HepG2 (cell line): ENCODE data around the gene CCS. TPM values are rescaled to one million over a fixed set of nuclear protein-coding genes. Genes with fewer than 3 reads are reported as not detected.

Experiments
- ATAC-seq: fragments of 200-7000 bp; cut with Tn5 transposase; 3 replicates; pipeline ENCODE4 v1.9.1; 2020; ENCODE audit warnings: mild to moderate bottlenecking, moderate library complexity
- BruUV-seq: library from RNA; stranded (reverse); fragments of 400-500 nt; replicated peaks from 2 replicates; lab custom pipeline; 2021; lab: Mats Ljungman, UMichigan
- CTCF ChIA-PET: fragments of 300-600 bp; formaldehyde crosslinking; extraction: SDS; loops from one replicate; lab custom pipeline; 2021; ENCODE audit warnings: low total read pairs, inconsistent platforms, low intra/inter-chr PET ratio; lab: Yijun Ruan, JAX
- POLR2A ChIA-PET: fragments of 350-600 bp; sonication (Branson Sonifier 250); formaldehyde crosslinking; loops from one replicate; lab custom pipeline; 2020; ENCODE audit warnings: antibody characterized with exemption, inconsistent platforms; lab: Yijun Ruan, JAX
- DNase-seq: peaks from one replicate; pipeline ENCODE4 v3.0.0-alpha.2; 2015; ENCODE audit warnings: low spot score
- FAIRE-seq: peaks from 3 replicates; lab custom pipeline; 2011; peaks lifted over from hg19 to GRCh38; lab: Jason Lieb, UNC
- H2AFZ ChIP-seq: one replicate; pipeline ENCODE4 v1.6.1; 2011; ENCODE audit warnings: low read length, inconsistent platforms
- H3K27ac ChIP-seq: fragments of 300-600 bp; 3 replicates; pipeline ENCODE4 v1.8.0; 2011; ENCODE audit warnings: mixed run types, mild to moderate bottlenecking, mixed read lengths, low read length, inconsistent platforms; ENCODE audit not compliant: insufficient read depth; ENCODE audit errors: extremely low read length
- H3K27me3 ChIP-seq, 2 experiments: fragments of 200-600 bp in 1 of 2; 2 replicates in 1 of 2; 3 replicates in 1 of 2; pipeline versions ENCODE4 v1.6.0 to v1.8.0; 2011; ENCODE audit warnings: low read length in 2 of 2, mild to moderate bottlenecking in 2 of 2, moderate library complexity in 2 of 2, inconsistent platforms in 1 of 2; ENCODE audit not compliant: insufficient read depth in 2 of 2, control insufficient read depth in 1 of 2
- H3K36me3 ChIP-seq, 2 experiments: fragments of 200-600 bp in 1 of 2; replicated peaks in 1 of 2; 2 replicates in 1 of 2; 3 replicates in 1 of 2; pipeline versions ENCODE4 v1.5.1 to v1.8.0; 2011; ENCODE audit warnings: low read length in 2 of 2, inconsistent platforms in 1 of 2; ENCODE audit not compliant: insufficient read depth in 2 of 2, control insufficient read depth in 1 of 2
- H3K4me1 ChIP-seq: 2 replicates; pipeline ENCODE4 v1.5.1; 2012; ENCODE audit warnings: low read length, inconsistent platforms; ENCODE audit not compliant: insufficient read depth
- H3K4me2 ChIP-seq: 2 replicates; pipeline ENCODE4 v1.6.0; 2011; ENCODE audit warnings: low read depth, low read length, inconsistent platforms
- H3K4me3 ChIP-seq, 3 experiments: fragments of 200-600 bp in 1 of 3; sonication (generic), shearing (Covaris generic) in 1 of 3; replicated peaks in 1 of 3; 2 replicates each; pipeline ENCODE4 v1.5.1; 2011 to 2016; ENCODE audit warnings: low read length in 3 of 3, inconsistent platforms in 2 of 3, low read depth in 2 of 3, mild to moderate bottlenecking in 2 of 3, control low read depth in 1 of 3, mixed read lengths in 1 of 3; ENCODE audit not compliant: insufficient read depth in 1 of 3
- H3K79me2 ChIP-seq: one replicate; pipeline ENCODE4 v1.6.1; 2011; ENCODE audit warnings: low read length, inconsistent platforms; ENCODE audit not compliant: insufficient read depth
- H3K9ac ChIP-seq: 2 replicates; pipeline ENCODE4 v1.6.0; 2011; ENCODE audit warnings: mild to moderate bottlenecking, low read depth, low read length, inconsistent platforms; ENCODE audit not compliant: insufficient read depth
- H3K9me3 ChIP-seq: 2 replicates; pipeline ENCODE4 v1.5.1; 2012; ENCODE audit warnings: mild to moderate bottlenecking, low read length
- H4K20me1 ChIP-seq: 2 replicates; pipeline ENCODE4 v1.6.0; 2011; ENCODE audit warnings: inconsistent platforms, mild to moderate bottlenecking, low read length, moderate library complexity; ENCODE audit not compliant: insufficient read depth
- CREBL2 ChIP-seq: sonication (generic); formaldehyde crosslinking; IDR thresholded peaks from 2 replicates; pipeline ENCODE4 v1.8.1; 2023; ENCODE audit warnings: missing genetic modification reagents, mild to moderate bottlenecking, borderline replicate concordance
- TFAP4 ChIP-seq: sonication (generic); IDR thresholded peaks from 2 replicates; pipeline ENCODE4 v1.6.1; 2016; ENCODE audit warnings: low read depth, borderline replicate concordance
- ZBTB33 ChIP-seq: sonication (generic); formaldehyde crosslinking; IDR thresholded peaks from 2 replicates; pipeline ENCODE4 v1.4.0; 2020; ENCODE audit warnings: missing genetic modification reagents
- ZMAT3 ChIP-seq: sonication (generic); formaldehyde crosslinking; conservative IDR thresholded peaks from 2 replicates; pipeline ENCODE4 v1.7.0; 2021; ENCODE audit warnings: missing genetic modification reagents
- ZNF138 ChIP-seq: sonication (generic); formaldehyde crosslinking; IDR thresholded peaks from 2 replicates; pipeline ENCODE4 v1.5.0; 2020; ENCODE audit warnings: mild to moderate bottlenecking, low read depth, missing genetic modification reagents
- ZNF766 ChIP-seq: sonication (generic); formaldehyde crosslinking; IDR thresholded peaks from 2 replicates; pipeline ENCODE4 v1.5.0; 2020; ENCODE audit warnings: missing genetic modification reagents, borderline replicate concordance
- WGBS: methylation state at CpG from one replicate; pipeline ENCODE4 v1.1.6; 2017; ENCODE audit warnings: low lambda C conversion rate; 5-methylcytosine and 5-hydroxymethylcytosine counted together
- in situ Hi-C: cut with HindIII; loops from 2 replicates; pipeline ENCODE4 v1.10.0; 2017; ENCODE audit warnings: low pct_unique_long_range_greater_than_20kb; ENCODE audit not compliant: extremely low pct_ligation_motif_present
- intact Hi-C: fragments of 100-400 bp; cut with micrococcal nuclease; formaldehyde crosslinking; loops from one replicate; pipeline ENCODE4 v1.10.0; 2022; ENCODE audit not compliant: unreplicated experiment
- polyA plus RNA-seq, 8 experiments: library from polyadenylated mRNA; depleted of rRNA in 3 of 8; stranded (reverse) in 7 of 8; unstranded in 1 of 8; fragments of >200 nt; fragmentation: Illumina TruSeq in 4 of 8; extraction: Trizol in 4 of 8; gene quantifications; 2 replicates each; pipeline versions ENCODE4 v1.2.1 to v1.2.3, GENCODE V29; 2011 to 2016; ENCODE audit warnings: low read depth in 4 of 8, missing spikeins in 1 of 8, mixed read lengths in 1 of 8; ENCODE audit not compliant: insufficient read depth in 1 of 8
- total RNA-seq, 5 experiments: library from RNA; depleted of rRNA; stranded (reverse); fragments of >200 nt; fragmentation: Illumina TruSeq; extraction: Trizol; gene quantifications; 2 replicates each; pipeline ENCODE4 v1.2.3, GENCODE V29; 2016; ENCODE audit warnings: low read depth in 1 of 5

The CCS gene
- total and polyA plus RNA-seq, 2 of the 13 experiments (the other 11 are each of a cell fraction or from before 2014, with no cell fraction given) = 25.4 to 44.6 TPM

- ATAC-seq = no peak
- in situ Hi-C loops = loop anchor here (25.0 kb wide), 1 partner anchor 279 kb away; the partner anchor contains the start of gene RCE1
Observed at GRCh38 chr11:66557733-66558326, 35.2 kb upstream of the CCS start.

More at GRCh38 chr11:66557733-66558326, 35.2 kb upstream of the CCS start:
- no peaks in the 10 kb centered on the region for H3K79me2 ChIP-seq
- POLR2A ChIA-PET = no interaction called here
- 63% methylated on average over 11 of the region's 24 CpGs for WGBS
- CTCF ChIA-PET = no interaction called here
- H4K20me1 ChIP-seq = no peaks in the 10 kb centered on the region
- H3K27me3 ChIP-seq = peaks cover 2 to 55% of the 10 kb centered on the region in 2 experiments; a peak in 4 of 5 replicates
- H3K9me3 ChIP-seq = no peaks in the 10 kb centered on the region
- H3K36me3 ChIP-seq = no peaks in the 10 kb centered on the region
- FAIRE-seq = no peak
- DNase-seq = no peak
- H3K9ac ChIP-seq = no peak overlapping the region
- intact Hi-C loops = no loop called here
- no peak overlapping the region for H3K27ac ChIP-seq
- no peak overlapping the region for H2AFZ ChIP-seq
- TF ChIP-seq ZNF766 (CRISPR knock-in tag) (no peak), ZBTB33 (CRISPR knock-in tag) (0 out of 2 replicates have a peak, but pooled peaks have one; percentile 48), ZMAT3 (no peak), ZNF138 (CRISPR knock-in tag) (no peak), TFAP4 (no peak), CREBL2 (CRISPR knock-in tag) (no peak)
- TF ChIP-seq, all 625 proteins: peak for 1
- Histone ChIP-seq H3K4me3 (no peak overlapping the region), H3K4me2 (no peak overlapping the region), H3K4me1 (no peaks in the 10 kb centered on the region)
- BruUV-seq = no TSS peak
